Left kidney (tissue), 2 donors: ENCODE measurements around the gene TRAPPC5. TPM values are rescaled to one million over a fixed set of nuclear protein-coding genes. Genes with fewer than 3 reads are reported as not detected.

Source experiments
- DNase-seq: peaks from one replicate; pipeline ENCODE4 v3.0.0-alpha.2; 2013
- polyA plus RNA-seq: library from polyadenylated mRNA; unstranded; fragments of 120-200 nt; gene quantifications from one replicate; pipeline ENCODE4 v1.2.1, GENCODE V29; 2013; ENCODE audit not compliant: insufficient read length

TRAPPC5 gene
- polyA plus RNA-seq, 1 donor: 34.1 TPM

DNA sequence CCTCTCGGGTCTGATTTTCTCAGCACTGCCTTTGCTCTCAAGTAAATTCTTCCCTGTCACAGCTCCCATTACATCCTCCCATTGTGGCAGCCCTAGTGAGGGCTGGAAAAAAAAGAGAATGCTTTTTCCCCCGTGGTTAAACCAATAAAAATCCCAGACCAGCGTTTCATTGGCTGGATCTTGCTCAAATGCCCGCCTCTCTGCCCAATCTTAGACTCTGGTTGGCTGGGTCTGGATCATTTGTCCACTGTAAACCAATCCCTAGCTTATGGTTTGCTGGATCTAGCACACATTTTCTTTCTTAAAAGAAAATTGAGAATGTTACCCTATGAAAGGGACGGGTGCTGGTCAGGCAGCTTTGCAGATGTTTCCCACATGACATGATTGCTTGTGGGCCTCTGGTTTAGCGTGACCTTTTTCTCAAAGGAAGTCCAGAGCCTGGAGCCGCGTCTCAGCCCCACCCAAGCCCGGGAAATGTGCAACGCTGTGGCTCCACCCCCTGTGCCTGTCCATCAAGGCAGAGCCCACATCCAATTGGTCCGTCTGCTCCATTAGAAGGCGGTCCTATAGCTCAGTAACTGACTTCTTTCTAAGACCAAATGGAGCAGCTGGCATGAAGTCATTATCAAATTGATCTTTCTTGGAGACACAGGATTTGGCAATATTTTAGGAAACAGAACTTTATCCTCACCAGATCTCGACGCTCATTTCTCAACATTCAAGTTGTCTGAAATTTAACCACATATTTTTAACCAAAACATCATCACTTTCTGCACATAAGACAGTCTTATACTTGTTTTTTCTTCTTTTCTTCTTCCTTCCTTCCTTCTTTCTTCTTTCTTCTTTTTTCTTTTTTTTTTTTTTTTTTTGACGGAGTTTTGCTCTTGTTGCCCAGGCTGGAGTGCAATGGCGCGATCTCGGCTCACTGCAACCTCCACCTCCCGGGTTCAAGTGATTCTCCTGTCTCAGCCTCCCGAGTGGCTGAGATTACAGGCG lies 6.3 kb upstream of the TRAPPC5 start:
- DNase-seq: no peak

DNA sequence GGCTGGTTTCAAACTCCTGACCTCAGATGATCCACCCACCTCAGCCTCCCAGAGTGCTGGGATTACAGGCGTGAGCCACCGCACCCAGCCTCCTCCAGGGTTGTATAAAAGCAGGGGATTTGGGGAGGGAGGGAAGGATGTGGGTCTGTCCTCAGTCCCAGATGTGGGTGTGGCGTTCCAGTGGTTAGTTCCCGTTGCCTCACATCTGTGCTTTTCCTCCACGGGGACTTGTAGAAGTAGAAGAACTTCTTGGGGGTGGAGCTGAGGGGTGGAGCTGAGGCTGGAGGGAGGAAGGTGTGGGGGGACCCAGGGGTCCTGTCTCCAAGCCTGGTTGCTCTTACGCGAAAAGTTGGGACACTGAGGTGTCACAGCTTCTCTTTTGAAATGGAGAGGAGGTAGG lies 4.3 kb upstream of the TRAPPC5 start:
- DNase-seq: no peak

DNA sequence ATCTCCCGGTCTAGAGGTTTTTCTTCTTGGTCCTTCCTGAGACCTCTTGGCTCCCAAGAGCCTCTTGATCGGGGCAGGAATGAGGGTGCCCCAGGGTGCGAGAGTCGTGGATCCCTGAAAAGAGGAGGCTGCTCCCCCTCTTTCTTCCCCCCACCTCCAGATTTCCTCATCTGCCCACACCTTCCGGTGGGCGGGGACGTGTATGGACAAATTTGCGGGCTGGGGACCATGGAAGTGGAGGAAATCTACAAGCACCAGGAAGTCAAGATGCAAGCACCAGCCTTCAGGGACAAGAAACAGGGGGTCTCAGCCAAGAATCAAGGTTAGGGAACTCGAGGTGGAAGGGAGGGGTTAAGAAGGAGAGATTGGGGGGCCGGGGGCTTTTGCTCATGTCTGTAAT lies 3.8 kb upstream of the TRAPPC5 start, which contains the start of gene MCEMP1:
TSS of gene MCEMP1 (plus strand) at position 237 of the 400 bp plus-strand sequence. CDS start at position 268, 31 bp downstream.
- DNase-seq: no peak

DNA sequence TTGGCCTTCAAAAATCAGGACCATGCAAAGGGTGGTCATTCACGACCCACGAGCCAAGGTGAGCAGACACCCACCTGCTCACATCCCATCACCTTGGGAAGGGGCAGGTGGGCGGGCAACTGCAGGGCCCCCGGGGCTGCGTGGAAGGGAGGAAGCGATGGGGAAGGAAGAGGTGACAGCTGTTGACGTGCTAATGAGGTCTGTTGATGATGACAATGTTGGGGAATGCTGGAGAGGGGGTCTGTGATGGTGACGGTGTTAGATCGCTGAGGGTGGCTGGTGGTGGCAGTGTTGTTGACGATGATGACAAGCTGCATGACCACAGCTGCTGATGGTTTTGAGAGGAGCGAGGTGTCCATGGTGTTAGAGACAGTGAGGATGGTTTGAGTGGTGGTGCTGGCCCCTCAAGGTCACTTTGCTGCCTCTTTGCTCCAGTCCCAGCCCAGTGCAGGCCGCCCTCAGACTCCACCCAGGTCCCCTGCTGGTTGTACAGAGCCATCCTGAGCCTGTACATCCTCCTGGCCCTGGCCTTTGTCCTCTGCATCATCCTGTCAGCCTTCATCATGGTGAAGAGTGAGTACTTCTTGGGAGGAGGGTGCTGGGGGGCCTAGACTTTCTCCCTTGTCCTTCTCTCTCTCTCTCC lies 2.8 kb upstream of the TRAPPC5 start:
- DNase-seq: no peak

DNA sequence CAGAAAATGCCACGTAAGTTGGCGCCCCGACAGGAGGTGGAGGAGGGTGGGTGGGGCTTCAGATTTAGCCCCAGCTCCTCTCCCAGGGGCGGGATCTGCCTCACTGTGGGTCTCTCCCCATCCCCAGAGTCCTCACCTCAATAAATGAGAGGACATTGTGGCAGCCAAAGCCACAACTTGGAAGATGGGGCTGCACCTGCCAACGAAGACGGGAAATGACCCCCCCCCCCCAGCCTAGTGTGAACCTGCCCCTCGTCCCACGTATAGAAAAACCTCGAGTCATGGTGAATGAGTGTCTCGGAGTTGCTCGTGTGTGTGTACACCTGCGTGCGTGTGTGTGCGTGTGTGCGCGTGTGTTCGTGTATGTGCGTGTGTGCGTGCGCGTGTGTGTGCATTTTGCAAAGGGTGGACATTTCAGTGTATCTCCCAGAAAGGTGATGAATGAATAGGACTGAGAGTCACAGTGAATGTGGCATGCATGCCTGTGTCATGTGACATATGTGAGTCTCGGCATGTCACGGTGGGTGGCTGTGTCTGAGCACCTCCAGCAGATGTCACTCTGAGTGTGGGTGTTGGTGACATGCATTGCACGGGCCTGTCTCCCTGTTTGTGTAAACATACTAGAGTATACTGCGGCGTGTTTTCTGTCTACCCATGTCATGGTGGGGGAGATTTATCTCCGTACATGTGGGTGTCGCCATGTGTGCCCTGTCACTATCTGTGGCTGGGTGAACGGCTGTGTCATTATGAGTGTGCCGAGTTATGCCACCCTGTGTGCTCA lies 1.5 kb upstream of the TRAPPC5 start:
- DNase-seq: no peak

DNA sequence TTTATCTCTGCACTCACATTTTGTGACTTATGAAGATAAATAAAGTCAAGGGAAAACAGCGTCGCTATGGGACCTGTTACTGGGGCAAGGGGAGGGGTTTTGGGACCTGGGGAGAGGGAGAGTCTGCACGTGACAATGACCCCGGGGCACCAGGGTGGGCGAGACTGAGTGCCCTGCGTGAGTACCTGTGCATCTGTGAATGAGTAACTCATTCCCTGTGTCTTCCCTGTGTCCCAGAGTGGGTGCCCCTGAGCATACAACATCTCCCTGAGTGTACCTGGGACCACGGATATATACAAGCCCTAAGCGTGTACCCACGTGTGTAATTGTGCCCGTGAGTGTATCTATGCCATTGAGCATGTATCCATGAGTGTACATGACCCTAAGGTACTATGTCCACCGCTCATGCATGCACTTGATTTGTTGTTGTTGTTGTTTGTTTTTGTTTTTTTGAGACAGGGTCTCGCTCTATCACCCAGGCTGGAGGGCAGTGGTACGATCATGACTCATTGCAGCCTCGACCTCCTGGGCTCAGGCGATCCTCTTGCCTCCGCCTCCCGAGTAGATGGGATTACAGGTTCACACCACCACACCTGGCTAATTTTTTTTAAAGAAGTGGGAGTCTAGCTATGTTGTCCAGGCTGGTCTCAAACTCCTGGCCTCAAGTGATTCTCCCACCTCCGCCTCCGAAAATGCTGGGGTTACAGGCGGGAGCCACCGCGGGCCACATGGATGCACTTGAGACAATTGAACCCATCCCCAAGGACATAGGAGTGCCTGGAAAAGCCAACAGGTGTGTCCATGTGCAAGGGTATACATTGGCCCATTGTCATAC lies 645 bp upstream of the TRAPPC5 start:
- DNase-seq: no peak

DNA sequence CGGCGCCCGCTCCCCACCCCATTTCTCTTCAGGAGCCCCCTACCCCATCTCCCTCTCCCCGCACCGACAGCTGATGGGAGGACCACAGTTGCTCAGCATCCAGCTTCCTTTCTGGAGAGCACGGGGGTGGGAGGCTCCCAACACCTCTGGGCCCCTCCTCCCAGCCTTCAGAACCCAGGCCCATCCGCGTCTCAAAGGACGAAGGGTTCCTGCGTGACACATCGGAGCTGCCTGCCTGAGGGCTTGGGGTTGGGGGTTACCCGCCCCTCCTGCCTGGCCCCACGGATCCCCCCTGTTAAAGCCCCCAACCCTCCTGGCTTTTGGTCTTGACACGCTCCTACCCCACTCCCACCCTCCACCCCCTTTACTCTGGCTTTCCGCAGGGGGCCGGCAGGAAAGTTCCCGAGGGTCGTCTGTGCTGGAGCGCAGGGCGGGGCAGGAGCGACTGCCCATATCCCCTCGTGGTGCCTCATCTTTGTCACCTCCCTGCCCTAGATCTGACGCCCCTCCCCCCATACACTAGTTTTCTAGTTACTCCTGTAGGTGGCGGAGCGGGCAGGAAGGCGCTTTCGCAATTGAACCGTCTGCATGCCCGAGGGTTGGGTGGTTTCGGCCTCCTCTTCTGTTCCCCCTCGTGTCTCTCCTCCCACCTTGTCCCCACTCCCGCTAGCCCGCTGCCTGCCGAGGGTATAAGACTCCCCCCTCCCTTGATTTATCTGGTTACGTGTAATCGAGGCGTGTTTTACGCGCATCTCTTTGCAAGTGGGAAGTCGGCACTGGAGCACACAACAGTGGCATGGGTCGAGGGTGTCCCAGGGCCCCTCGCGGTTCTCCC lies 924 bp downstream of the TRAPPC5 start:
- DNase-seq: peak; percentile 80

DNA sequence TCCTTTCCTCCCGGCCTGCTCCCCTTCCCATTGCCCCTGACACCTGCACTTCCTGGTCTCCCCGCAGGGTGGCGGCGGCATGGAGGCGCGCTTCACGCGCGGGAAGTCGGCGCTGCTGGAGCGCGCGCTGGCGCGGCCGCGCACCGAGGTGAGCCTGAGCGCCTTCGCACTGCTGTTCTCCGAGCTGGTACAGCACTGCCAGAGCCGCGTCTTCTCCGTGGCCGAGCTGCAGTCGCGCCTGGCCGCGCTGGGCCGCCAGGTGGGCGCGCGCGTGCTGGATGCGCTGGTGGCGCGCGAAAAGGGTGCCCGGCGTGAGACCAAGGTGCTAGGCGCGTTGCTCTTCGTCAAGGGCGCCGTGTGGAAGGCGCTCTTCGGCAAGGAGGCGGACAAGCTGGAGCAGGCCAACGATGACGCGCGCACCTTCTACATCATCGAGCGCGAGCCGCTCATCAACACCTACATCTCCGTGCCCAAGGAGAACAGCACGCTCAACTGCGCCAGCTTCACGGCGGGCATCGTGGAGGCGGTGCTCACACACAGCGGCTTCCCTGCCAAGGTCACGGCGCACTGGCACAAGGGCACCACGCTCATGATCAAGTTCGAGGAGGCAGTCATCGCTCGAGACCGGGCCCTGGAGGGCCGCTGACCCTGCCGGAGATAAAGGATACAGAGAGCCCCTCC lies 1.7 kb downstream of the TRAPPC5 start:
- no peak for DNase-seq

DNA sequence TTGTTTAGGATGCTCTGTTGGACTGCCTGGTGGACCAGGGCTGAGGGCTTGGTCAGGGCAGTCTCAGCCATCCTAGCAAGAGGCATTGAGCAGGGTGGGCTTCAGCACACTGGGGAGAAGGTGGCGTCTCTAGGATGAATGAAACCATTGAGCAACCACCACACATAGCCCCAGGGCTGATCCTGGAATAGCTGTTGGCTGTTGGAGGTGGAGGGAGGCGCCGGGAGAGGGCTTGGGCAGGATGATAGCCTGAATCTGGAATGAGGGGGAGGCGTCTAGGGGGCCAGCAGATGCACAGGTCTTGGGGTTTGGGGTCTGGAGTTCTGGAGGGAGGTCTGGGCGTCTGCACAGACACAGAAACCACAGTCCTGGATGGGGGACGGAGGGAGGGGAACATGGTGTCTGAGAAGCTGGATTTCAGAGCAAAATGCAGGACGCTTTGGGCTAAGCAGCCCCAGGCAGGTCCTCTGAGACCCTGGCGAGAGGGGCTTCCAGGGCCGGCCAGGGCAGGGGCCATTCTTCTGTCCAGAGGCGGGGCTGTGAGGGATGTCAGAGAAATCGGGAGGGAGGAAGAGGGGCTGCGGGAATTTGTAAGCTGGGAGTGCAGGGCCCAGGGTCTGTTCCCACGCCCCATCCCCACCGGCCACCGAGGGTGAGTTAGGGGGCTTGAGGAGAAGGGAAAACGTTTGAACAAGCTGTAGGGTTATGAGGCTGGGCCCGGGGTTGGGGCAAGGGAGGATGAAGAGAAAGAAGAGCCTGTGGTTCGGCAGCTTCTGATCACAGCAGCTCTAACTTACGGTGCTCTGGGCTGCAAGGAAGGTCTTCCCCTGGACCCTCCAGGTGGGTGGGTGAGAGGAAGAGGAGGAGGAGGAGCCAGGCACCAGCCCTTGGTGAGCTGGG lies 5.2 kb downstream of the TRAPPC5 start:
- no peak for DNase-seq

DNA sequence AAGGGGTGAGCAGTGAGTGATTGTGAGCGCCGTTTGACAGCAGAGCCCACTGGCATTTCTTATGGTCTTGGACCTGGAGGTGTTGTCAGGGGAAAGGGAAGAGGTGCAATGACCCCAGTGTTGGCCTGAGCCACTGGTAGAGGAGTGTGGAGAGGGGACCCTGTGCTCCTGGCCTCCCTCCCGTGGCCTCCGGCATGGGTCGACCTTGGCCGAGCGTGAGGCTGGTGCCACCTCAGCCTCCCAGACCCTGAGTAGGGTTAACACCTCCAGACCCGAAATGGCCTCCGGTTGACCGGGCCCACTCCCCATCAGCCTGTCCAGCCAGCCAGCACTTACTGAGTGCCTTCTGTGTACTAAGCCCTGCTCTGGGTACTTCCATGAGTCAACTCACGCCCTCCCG lies 6.5 kb downstream of the TRAPPC5 start:
- no peak for DNase-seq

DNA sequence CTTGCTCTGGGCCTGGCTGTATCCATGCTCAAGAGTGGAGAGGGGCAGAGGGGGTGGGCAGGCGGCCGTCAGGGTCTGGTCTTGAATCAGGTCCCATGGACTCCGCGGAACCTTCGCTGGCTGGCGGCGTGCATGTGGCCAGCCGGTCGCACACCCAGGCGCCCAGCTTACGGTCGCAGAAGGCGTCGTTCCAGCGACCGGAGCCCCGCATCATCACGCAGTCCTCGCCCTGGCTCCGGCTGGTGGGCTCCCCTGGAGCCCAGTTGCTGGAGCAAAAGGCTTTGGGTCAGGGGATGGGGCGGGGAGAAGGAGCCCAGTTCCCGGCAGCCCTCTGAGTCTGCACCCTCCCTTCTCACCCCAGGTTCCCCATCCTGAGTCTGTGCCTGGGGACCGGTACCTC lies 8.5 kb downstream of the TRAPPC5 start:
- no peak for DNase-seq

DNA sequence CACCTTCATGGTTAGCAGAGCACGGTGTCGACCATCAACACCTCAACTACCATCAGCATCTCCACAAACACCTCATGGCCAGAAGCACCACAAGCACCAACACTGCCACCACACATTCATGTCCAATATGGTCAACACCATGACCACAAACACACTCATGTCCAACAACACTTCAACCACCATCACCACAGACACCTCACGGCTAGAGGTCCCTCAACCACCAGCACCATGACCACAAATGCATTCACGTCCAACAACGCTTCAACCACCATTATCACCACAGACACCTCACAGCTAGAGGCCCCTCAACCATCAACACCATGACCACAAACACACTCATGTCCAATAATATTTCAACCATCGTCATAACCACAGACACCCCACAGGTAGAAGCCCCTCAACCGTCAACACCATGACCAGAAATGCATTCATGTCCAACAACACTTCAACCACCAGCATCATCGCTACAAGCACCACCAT lies 10.2 kb downstream of the TRAPPC5 start:
- no peak for DNase-seq

DNA sequence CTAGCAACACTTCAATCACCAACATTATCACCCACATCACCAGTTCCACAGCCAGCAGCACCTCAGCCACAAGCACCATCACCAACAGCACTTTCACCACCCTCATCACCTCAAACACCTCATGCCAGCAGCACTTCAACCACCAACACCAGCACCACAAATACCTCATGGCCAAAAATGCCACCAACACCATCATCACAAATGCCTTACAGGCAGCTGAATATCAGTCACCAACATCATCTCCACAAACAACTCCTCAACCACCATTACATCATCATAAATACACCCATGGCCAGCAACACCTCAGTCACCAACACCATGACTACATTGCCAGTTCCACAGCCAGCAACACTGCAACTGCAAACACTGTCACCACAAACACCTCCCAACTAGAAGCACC lies 10.9 kb downstream of the TRAPPC5 start:
- no peak for DNase-seq

DNA sequence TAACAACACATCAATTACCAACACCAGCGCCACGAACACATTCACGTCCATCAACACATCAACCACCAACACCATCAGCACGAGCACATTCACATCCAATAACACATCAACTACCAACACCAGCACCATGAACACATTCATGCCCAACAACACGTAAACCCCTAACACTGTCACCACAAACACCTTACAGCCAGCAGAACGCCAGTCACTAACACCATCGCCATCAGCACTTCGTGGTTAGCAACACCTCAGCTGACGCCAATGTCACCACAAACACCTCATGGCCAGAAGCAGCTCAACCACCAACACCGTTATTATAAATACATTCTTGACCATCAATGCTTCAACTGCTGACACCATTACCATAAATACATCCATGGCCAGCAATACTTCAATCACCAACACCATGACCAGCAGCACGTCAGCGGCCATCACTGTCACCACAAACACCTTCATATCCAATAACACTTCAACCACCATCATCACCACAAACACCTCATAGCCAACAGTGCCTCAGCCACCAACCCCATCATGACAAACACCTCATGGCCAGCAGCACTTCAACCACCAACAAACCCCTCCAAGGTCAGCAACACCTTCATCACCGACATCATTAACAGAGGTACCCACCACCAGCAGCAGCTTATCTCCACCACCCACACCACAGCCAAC lies 11.9 kb downstream of the TRAPPC5 start:
- no peak for DNase-seq

DNA sequence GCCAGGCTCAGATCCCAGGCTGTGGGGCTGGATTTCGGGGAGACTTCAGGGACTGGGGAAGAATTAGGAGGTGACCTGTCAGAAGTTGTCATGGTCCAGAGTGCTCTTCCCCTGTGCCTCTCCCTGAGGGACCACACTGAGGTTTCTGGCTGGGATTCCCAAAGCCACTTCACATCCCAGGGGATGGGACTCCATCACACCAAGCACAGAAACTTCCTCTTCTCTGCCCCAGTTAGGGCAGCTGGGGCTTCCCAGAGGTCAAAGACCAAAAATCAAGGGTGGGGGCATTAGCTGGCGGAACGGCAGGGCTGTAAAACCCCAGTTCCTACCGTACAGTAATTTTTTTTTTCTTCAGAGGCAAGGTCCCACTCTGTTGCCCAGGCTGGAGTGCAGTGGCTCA lies 13.9 kb downstream of the TRAPPC5 start:
- DNase-seq: no peak

DNA sequence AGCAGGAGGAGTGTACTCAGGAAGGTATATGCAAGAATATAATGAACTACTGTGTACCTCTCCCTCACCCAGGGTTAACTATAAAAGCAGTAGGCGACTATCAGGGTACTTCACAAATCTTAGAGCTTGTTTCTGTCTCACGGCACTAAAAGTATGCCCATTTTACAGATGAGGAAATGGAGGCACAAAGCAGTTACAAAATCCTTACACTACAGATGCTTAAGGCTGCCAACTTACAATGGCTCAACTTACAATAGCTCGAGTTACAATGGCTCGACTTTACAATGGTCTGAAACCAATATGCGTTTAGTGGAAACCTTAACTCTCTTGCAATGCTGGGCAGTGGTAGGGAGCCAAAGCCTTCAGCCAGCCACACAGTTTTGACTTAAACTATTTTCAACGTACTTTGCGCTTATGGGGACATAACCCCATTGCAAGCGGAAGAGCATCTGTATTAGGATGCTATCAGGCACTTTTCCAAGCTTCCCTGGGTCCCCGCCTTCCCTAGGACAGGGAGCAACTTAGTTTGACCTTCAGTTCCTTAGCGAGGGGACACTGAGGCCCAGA lies 17.2 kb downstream of the TRAPPC5 start:
- DNase-seq: no peak

DNA sequence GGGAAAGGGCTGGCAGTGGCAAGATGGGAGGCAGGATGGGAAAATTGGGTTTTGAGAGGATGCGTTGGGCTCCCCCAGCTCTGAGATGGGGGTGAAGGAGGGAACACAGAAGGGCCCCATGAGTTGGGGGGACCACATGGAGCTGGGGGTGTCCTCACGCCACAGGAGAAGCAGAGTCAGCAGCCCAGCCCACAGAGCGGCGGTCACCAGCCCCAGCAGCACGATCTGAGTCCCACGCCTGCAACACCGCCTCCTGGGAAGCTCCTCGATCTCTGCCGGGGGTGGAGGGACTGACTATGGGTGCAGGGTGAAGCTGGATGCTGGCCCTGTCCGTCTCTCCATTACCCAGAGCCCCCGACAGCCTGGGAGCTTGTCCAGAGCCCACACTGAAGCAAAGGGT lies 17.9 kb downstream of the TRAPPC5 start:
- no peak for DNase-seq

DNA sequence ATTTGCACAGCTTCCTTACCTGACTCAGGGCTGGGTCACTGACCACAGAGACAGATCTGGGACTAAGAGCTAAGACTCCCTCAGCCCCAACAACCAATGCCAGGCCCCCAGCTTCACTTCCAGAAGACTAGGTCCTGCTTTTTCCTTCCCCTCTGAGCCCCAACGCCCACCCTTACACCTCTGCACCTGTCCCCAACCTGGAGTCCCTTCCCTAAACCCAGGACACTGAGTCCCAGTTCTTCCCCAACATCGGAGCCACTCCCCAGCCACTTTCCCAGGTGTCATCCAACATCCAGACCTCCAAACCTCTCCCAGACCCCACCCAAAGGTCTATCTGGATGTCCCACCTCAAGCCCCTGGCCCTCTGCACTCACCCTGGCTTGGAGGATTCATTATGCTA lies 18.4 kb downstream of the TRAPPC5 start:
- DNase-seq: no peak
